Cerebellar cortex (tissue), 1 donor: Measurements from ENCODE around the gene DHRS9.
A peak's percentile ranks its signal among the peaks of the same experiment; 100 is the strongest.
"Not testable (repeated sequence)": the region's sequence is repeated elsewhere in the genome, so short reads cannot be mapped to it uniquely, and the experiment has no call there.

Experiments
- DNase-seq: peaks from one replicate; pipeline ENCODE4 v3.0.0-alpha.2; 2015; ENCODE audit warnings: low spot score

The DHRS9 gene

GRCh38 chr2:169095621-169096105 is 26.3 kb downstream of the DHRS9 start:
- DNase-seq: no peak

- DNase-seq: no peak
Measured at GRCh38 chr2:169104848-169105247, 35.5 kb downstream of the DHRS9 start.

- DNase-seq: no peak
Measured at GRCh38 chr2:169105476-169105875, 36.1 kb downstream of the DHRS9 start.

GRCh38 chr2:169106134-169106533 is 36.8 kb downstream of the DHRS9 start:
- DNase-seq: no peak

GRCh38 chr2:169106563-169107545 is 37.5 kb downstream of the DHRS9 start:
- DNase-seq: no peak

GRCh38 chr2:169107645-169108044 is 38.3 kb downstream of the DHRS9 start:
- DNase-seq: no peak

- no peak for DNase-seq
Measured at GRCh38 chr2:169108099-169108884, 38.9 kb downstream of the DHRS9 start.

- peak; percentile 84 for DNase-seq
Measured at GRCh38 chr2:169109502-169110409, 40.4 kb downstream of the DHRS9 start.

- no peak for DNase-seq
Measured at GRCh38 chr2:169110419-169110818, 41.1 kb downstream of the DHRS9 start.

GRCh38 chr2:169110916-169111315 is 41.6 kb downstream of the DHRS9 start:
- DNase-seq: no peak

GRCh38 chr2:169112841-169113240 is 43.5 kb downstream of the DHRS9 start:
- DNase-seq: no peak

- DNase-seq: no peak
Measured at GRCh38 chr2:169114056-169114455, 44.7 kb downstream of the DHRS9 start.

GRCh38 chr2:169116327-169116726 is 47.0 kb downstream of the DHRS9 start:
- no peak for DNase-seq

- no peak for DNase-seq
Measured at GRCh38 chr2:169116993-169117392, 47.6 kb downstream of the DHRS9 start.

GRCh38 chr2:169118060-169118459 is 48.7 kb downstream of the DHRS9 start:
- DNase-seq: no peak

- DNase-seq: no peak
Measured at GRCh38 chr2:169119123-169119760, 49.9 kb downstream of the DHRS9 start.

GRCh38 chr2:169119851-169120250 is 50.5 kb downstream of the DHRS9 start:
- no peak for DNase-seq

- no peak for DNase-seq
Measured at GRCh38 chr2:169129703-169130243, 60.4 kb downstream of the DHRS9 start.

GRCh38 chr2:169131587-169132512 is 62.5 kb downstream of the DHRS9 start:
- DNase-seq: peak; percentile 44

GRCh38 chr2:169134272-169134671 is 64.9 kb downstream of the DHRS9 start:
- not testable (repeated sequence) for DNase-seq
